Jurkat, Clone E6-1 (cell line): ENCODE data around the gene RALGAPA1.

Experiments used
- DNase-seq: peaks from one replicate; pipeline ENCODE4 v3.0.0-alpha.2; 2011; ENCODE audit warnings: low read depth, low spot score
- H3K4me3 ChIP-seq: 2 replicates; pipeline ENCODE4 v1.5.1; 2011; ENCODE audit warnings: mild to moderate bottlenecking, low read length, control low read depth, moderate library complexity

RALGAPA1 gene

DNA sequence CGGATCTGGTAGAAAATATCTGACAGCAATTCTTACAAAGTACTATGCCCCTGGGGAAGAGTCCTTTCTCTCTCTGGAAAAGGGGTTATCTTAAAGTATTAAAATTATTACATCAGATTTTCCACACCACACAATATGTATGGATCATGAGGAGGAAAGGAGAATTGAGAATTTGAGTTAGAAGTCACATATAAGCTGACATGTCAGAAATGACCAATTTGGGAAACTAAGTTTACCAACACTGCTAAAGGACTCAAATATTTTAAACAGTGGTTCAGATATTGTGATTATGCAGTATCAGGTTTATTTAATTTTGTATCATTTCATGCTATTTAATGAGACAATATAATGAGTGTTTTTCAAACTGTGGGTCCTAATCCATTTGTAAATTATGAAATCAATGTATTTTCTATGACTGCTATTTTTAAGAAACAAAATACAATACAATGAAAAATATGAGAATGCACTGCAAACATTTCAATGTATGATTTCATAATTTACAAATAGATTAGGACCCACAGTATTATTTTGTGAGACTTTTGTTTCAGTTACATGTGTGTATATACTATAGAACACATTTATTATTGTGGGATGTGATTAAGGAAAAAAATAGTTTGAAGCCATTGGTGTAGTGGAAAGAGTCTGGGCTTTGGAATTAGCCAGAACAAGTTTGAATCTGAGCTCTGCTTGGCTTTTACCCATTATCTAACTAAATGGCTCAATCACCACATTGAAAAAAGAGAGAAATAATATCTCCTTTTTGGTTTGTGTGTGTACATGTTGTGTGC, 276.9 kb downstream of the RALGAPA1 start:
- no peak for DNase-seq
- H3K4me3 ChIP-seq = no peak overlapping the region

GRCh38 chr14:35526962-35527361, 282.1 kb downstream of the RALGAPA1 start:
- no peak overlapping the region for H3K4me3 ChIP-seq
- no peak for DNase-seq

GRCh38 chr14:35525695-35526094, 283.4 kb downstream of the RALGAPA1 start:
- no peak overlapping the region for H3K4me3 ChIP-seq
- no peak for DNase-seq

GRCh38 chr14:35519986-35520385, 289.1 kb downstream of the RALGAPA1 start:
- no peak for DNase-seq
- H3K4me3 ChIP-seq = no peak overlapping the region

- DNase-seq = no peak
- no peak overlapping the region for H3K4me3 ChIP-seq
Measured at GRCh38 chr14:35515916-35516315, 293.2 kb downstream of the RALGAPA1 start.

DNA sequence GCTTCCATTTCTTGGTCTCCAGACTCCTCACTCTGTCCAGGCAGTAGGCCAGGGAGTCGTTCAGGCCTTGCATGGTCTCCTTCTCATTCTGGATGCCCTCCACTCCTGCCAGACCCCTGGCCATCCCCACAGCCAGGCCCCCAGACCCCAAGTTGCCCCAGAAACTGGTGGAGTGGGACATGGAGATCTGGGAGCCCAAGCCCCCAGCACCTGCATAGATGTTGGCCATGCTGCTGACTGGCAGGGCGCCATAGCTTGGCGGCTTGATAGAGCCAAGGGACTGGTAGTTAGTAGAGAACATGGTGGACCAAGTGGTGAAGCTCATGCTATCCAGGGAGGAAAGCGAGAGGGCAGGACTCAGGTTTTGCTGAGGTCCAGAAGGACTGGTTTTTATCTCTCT, 296.3 kb downstream of the RALGAPA1 start:
- H3K4me3 ChIP-seq = no peak overlapping the region
- no peak for DNase-seq

DNA sequence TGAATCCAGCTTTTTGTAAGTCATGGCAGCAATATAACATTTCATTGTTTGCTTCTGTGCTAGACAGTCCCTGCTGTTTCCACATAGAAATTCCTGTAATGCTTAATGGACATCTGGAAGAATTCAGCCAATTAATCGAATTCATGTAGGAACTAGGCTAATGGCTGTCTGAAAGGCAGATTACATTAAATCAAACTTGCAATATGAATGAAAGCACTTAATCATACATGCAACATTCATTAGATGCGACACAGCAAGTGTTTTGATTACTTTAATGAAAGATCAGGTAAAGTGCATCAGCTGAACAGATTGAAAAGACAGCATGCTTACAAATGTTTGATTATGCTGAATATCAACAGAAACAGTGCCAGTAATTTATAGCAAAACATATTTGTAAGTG, 299.2 kb downstream of the RALGAPA1 start:
- DNase-seq = no peak
- no peak overlapping the region for H3K4me3 ChIP-seq

GRCh38 chr14:35506927-35507326, 302.2 kb downstream of the RALGAPA1 start:
- no peak overlapping the region for H3K4me3 ChIP-seq
- no peak for DNase-seq

DNA sequence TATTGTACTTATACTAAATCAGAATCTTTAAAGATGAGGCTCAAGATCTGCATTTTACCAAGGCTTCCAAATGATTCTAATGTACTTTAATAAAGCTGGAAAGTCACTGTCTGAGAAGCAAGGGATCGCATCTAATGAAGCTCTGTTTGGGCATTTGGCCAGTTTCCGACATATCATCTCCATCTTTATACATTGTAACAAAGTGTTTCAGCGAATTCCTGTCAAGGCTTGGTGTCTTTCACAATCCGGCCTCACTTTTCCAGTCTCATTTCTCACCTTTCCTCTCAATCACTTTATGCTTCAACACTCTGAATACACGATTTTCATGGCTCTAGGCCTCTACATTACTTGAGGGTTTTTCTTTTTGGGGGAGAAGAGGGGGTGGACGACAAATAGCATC, 302.6 kb downstream of the RALGAPA1 start:
- no peak overlapping the region for H3K4me3 ChIP-seq
- no peak for DNase-seq

DNA sequence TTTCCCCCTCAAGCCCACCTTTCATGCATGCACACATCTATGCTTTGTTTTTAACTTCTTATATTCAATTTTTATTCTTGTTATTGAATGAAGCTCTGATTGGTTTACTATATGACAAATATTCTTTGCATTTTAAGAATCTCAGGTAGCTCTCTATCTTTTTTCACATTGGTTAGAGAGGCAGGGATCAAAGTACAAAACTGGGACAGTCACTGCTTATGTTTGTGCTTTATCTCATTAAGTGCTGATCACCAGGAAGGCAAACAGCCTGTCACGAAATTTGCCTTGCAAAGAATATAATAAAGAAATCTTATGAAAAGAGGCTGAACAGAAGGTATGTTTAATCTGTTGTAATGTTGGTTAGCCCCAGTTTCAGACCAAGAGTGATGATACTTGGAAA, 304.8 kb downstream of the RALGAPA1 start:
- no peak overlapping the region for H3K4me3 ChIP-seq
- no peak for DNase-seq

- no peak for DNase-seq
Measured at GRCh38 chr14:35503646-35504045, 305.4 kb downstream of the RALGAPA1 start.

DNA sequence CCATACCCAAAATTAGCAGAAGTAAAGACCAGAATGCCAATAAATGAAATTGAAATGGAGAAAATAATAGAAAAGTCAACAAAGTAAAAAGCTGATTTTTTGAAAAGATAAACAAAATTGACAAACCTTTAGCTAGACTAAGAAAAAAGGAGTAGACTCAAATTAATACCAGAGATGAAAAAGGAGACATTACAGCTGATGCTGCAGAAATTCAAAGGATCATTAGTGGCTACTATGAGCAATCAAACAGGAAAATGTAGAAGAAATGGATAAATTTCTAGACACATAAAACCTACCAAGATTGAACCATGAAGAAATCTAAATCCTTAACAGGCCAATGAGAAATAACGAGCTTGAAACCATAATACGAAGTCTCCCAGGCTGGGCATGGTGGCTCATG, 309.9 kb downstream of the RALGAPA1 start:
- H3K4me3 ChIP-seq = no peak overlapping the region
- DNase-seq = no peak

More at GRCh38 chr14:35503646-35504045, 305.4 kb downstream of the RALGAPA1 start:
- no peak overlapping the region for H3K4me3 ChIP-seq

DNA sequence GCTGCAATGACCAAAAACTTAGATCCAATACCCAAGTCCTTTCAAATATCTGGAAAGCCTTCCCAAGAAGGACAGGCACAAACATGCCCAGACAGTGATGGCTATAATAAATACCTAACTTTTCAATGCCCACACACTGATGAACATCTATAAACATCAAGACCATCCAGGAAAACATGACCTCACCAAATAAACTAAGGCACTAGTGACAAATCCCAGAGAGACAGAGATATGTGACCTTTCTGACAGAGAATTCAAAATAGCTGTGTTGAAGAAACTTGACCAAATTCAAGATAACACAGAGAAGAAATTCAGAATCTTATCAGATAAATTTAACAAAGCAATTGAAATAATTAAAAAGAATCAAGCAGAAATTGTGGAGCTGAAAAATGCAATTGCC, 313.8 kb downstream of the RALGAPA1 start:
- DNase-seq = no peak
- H3K4me3 ChIP-seq = no peak overlapping the region

GRCh38 chr14:35492569-35493014, 316.5 kb downstream of the RALGAPA1 start:
- no peak overlapping the region for H3K4me3 ChIP-seq
- DNase-seq = no peak
